NAMALWA (cell line): ENCODE data around the gene MACROH2A1.

Experiments used
- DNase-seq: peaks from one replicate; pipeline ENCODE4 v3.0.0-alpha.2; 2015; ENCODE audit warnings: low spot score

Gene MACROH2A1

DNA sequence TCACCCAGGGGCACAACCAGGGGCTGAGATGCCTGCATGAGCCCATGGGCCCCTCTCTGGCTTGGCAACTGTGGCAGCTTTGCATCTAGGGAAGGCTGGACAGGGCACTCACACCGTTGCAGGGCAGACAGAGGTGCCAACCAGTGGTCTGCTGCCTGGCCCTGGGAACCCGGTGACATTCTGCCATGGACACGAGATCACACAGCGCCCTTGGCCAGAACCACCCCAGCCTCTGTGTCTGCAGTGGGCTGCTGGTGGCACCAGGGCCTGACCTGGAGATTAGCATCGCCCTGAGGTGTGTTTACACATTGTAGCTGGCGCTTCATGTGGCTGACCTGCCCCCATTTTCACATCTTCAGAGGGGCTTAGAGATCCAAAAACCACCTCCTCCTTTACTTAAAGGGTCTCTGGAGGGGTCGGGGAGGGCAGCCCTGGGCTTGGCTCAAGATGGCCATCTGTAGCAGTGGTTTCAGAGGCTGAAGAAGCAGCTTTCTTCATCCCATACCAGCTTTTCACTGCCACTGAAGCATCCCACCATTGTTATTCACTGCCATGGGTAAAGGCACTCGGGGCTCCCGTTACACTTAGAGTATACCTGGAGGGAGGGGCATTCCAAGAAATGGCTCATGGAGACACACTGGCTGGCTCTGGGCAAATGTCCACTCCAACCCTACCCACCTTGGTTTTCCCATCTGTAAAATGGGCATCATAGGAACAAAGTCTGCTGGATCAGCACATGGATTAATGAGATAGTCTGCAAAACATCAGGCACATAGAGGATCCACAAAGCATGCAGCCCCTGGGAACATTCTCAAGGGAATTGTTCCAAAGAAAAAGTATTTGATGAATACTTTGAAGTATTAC is 36.7 kb upstream of the MACROH2A1 start:
- no peak for DNase-seq

DNA sequence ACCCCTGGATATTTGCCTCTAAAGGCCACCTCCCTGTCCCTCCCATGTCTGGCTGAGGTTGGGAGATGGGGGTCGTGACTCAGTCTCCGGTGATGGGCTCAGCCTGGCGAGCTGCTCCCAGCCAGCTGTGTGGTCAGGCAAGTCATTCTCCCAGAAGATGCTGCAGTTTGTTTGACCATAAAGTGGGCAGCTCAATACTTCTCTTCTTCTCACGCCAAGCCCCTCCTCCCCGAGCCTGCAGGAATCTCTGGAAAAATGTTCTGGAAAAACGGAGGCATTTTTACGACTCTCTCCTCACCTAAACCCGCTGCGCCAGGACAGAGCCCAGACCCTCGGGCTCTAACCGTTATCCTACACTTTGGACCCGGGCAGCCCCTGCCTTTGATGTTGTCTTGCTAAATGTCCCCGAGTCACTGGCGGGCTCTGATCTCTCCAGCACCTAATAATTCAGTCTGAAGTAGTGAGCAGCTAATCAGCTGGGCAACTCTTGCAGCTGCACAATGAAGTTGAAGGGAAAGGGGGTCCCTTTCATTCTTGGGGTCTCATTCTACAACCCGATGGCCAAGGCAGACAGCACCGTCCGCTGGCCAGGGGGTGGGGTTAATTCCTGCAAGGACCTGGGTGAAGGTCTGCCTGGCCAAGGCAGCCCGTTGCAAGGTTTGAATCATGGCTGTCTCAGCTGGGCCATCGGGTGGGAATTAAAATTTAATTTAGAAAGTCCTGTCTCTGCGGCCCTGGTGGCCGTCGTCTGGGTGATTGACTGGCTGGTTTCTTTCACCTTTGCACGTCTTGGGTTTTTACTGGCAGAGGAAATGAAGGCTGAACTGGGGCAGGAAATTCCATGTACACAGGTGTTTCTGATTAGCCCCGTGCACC is 35.8 kb upstream of the MACROH2A1 start:
- DNase-seq = no peak

DNA sequence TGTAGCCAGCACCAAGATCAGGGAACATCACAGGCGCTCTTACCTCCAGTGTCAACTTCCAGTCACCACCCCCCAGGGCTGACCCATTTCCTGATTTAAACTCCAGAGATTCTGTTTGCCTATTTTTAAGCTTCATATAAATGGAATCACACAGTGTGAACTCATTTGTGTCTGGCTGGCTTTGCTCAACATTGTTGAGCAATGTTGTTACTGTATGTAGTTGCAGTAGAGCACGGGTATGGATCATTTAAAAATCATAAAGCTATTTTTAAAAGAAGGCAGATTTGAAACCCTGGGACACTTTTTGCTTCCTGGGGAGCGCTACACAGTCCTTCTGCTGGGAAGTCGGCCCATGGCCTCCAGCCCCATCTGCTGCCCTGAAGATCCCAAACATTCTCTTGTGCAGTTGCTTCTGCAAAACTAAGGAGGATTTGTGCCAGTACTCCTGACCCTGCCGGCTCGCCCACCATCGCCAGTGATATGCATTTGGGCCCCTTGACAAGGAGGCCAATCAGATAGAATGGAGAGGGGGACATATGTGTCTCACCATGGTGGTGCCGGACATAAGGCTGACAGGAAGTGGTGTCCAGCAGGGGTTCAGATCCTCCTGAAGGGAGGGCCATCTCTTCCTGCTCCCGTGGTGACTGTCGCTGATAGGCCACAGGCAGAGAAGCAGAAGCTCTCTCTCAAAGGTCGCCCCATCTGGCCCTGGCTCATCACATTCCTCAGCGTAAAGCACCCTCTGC is 34.8 kb upstream of the MACROH2A1 start:
- DNase-seq = no peak

DNA sequence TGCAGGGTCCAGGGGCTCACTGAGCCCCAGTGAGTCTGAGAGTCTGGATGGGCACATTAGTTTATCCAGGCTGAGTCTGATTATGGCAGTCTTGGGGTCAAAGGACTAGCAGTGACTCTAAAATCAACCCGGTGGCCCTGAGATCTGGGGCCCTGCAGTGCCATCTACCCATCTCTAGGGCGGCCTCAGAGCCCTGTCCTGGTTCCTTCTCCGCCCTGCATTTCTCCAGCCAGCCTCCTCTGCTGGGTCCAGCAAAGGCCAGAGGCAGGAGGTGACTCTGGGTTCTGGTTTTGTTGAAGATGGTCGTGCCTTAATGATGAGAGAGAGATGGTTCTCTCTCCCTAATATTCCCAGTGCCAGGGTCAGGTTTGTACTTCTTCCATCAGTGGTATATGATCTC is 33.1 kb upstream of the MACROH2A1 start:
- DNase-seq = peak; percentile 11

DNA sequence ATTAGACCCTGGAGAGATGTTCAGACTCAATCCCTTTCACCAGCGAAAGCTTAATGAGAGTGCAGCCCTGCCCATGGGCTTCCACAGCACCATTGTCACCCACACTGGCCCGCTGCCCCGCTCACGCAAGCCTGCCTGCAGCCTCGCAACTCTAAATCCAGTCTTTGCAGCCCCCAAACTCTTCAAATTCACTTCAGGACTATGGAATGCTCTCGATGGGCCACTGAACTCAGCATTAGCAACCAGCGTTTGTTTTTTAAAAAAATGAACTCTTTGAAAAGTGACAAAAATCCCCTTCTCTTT is 31.1 kb upstream of the MACROH2A1 start:
- no peak for DNase-seq

DNA sequence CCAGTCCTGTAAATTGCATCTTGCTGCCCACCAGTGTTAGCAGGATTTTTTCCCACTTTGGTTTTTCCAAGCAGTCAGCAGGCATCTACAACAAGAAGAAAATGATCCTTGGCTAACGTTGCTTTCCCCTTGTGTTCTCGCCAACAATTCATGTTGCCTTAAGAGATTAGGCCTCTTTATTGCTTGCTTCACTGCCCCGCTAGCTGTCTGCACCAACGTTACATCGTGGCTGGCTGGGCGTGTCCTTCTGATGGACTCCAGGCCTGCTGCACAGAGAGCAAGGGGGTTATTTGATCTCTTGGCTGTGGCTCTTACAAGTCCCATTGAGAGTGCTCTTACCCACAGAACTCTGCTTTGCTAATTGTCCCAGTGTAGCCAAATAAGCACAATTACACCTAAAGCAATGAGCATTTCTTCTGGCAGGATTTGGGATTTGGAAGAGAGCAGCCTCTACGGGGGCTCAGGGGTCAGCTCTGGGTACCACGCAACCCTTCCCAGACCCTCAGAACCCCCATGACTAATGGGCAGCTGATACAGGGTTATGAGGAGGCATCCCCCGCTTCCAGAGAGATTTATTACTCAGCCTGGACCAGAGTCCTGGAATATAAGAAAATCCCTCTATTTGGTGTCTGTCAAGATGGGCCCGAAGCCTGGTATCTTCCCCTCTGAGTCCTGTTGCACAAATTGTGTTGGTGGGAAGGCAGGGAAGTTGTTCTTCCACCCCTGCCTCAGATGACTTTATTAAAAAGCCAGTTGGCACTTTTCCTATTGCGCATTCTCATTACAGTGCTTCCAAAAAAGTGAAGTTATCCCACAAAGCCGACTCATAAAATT is 30.5 kb upstream of the MACROH2A1 start:
- DNase-seq = no peak

DNA sequence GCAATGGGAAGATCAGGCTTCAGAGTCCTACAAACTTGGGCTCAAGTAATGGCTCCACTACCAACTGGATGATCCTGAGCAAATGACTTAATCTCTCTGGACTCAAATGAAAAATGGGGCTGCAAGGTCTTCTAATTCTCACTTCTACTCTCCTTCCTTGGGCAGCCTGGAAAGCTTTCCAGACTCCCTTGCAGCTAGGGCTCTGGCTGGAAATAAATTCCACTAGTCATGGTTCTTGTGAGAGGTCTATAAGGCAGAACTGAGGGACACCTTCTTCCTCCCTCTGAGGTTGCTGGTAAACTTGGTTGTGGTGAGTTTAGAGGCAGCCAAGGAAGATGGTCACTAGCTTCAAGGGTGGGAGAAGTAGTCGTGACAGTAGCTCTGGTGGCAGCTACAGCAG is 29.6 kb upstream of the MACROH2A1 start:
- DNase-seq = no peak

DNA sequence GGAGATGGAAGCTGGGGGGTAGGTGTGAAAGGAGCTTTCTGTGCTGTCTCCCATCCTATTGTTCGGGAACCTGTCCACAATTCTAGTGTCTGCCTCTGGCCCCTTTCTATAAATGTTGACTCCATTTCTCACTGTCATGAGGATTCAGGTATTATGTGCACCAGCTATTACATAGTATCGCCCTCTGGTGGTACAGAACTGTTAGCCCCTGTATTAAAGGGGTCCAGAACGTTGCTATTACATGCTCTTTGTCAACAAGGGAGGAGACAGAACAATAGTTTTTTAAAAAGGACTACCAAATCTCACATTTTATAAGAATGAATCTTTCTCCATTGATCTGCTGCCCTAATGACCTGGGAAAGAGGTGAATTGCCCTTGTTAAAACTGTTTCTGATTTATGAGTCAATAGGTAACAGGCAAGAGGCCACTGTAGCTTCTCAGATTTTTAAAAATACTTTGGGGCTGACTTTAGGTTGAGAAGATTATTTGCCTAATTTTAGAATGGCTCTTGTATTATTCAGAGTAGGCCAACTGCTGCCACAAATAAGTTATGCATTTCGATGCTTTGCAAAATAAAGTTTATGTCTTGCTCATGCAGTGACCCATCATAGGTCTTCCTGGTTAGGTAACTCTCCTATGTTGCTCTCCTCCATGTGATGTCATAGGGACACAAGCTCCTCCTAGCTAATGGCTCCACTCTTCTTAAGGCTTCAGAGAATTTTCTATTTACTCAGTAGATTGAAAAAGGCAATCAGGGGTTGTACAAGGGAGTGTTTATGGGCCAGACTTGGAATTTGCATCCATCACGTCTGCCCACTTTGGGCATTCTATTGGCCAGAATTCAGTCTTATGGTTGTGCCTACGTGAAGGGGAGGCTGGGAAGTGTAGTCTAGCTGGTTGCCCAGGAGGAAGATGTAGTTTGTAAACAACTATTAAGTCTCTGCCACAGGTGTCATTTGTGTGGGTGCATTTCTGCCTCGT is 27.4 kb upstream of the MACROH2A1 start:
- peak; percentile 80 for DNase-seq

DNA sequence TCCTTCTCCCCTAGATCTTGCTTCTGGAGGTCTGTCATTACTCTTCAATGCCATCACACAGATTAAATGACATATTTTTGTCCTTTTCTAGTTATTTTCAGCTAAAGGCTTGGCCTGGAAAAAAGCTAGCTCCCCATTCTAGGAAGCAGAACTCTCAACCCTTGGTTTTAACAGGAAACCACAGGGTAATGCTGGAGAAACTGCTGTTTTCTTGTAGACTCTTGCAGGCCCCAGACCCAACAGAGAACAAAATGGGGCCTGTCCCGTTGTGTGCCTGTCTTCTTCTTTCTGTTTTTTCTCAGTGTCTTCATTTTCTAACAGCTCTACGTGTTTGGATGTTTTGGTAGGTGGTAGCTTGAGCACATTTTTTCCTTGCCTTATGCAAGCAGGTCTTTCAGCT is 26.6 kb upstream of the MACROH2A1 start:
- DNase-seq = no peak

DNA sequence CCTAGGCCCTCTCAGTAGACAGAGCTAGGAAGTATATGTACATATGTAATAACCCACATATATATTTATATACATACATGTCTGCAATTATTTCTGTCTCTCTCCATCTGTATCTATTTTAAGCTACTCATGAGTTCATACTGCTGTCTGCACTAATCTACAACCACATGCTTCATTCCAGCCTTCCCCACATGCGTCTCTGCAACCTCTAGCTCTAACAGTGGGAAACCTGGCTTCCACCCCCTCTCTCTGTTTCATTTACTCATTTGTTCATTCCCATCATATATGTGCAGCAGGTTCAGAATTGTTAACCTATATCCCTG is 24.8 kb upstream of the MACROH2A1 start:
- no peak for DNase-seq

DNA sequence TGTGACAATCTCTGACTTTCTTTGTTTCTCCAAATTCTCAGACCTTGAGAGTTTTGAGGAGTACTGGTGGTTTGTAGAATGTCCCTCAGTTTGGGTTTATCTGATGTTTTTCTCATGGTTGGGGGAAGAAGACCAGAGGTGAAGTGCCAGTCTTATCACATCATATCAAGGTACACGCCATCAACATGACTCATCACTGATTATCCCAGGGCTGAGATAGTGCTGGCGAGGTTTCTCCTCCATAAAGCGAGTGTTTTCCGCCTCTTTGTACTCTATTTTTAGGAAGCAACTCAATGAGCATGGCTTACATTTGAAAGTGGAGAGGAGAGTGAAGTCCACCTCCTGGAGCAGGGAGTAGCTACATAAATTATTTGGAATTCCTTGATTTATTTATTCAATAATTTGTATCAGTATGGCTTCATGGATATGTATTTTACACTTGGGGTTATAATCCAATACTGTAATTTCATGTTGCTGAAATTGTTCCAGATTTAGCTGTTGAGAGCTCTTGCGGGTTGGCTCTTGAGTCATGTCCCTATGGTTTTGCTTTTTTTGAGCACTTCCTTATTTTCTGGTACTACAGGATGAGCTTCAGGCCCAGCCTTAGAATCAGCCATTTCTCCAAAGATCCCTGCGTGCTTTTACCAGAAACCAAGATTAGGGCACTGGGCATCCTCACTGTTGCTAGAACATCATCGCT is 24.3 kb upstream of the MACROH2A1 start:
- no peak for DNase-seq

DNA sequence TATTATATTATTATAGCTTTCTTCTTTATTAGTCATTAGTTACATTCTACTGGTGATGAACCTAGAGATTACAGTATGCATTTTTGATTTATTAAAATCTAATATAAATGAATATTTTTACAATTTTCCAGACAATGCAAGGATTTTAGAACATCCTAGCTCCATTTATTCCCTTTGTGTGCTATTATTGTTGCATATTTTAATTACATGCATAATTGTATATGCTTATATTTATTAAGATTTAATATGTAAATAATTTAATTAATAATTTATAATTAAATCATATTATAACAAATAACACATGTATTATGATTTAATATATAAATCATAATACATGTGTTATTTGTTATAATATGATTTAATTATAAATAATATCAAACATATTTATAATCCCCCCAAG is 23.4 kb upstream of the MACROH2A1 start:
- no peak for DNase-seq

DNA sequence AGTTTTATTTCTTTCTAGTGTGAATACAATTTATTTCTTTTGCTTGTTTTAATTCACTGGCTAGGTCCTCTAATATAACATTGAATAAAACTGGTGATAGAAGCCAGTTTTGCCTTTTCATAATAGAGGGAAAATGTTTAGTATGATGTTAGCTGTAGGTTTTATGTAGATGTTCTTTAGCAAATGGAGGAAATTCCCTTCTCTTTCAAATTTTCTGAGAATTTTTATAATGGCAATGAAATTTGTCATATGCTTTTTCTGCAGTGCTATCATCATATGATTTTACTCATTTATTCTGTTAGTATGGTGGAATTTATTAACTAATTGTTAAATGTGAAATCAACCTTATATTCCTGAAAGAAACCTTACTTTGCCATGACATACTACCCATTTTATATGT is 18.1 kb upstream of the MACROH2A1 start:
- DNase-seq = no peak

DNA sequence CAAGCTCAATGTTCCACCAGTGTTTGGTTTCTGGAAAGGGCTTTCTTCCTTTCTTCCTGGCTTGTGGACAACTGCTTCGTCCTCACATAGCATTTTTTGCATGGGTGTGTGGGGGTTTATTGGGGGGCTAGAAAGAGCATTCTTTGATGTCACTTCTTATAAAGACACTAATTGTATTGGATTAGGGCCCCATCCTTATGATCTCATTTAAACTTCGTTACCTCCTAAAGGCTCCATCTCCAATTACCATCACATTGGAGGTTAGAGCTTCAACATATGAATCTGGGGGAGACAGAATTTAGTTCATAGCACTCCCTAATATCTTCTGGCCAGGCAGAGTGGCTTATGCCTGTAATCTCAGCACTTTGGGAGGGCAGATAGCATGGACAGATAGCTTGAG is 6.1 kb upstream of the MACROH2A1 start:
- DNase-seq = no peak

DNA sequence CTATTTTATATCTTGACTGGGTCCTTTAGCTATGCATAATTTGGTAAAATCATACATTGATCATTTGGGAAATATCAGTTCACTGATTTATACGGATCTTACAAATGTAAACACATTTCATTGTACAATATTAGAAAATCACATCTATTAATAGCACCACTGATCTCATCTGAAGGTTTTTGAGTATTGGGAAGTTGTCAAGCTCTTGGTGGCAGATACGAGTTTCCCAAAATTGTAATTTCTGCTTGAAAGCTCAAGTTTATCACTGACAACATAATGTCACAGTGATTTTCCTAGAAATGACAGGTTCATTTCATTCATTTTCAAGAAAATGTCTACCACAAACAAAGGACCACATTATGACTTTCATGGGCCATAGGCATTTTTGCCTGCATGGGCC is 3.0 kb upstream of the MACROH2A1 start:
- no peak for DNase-seq

DNA sequence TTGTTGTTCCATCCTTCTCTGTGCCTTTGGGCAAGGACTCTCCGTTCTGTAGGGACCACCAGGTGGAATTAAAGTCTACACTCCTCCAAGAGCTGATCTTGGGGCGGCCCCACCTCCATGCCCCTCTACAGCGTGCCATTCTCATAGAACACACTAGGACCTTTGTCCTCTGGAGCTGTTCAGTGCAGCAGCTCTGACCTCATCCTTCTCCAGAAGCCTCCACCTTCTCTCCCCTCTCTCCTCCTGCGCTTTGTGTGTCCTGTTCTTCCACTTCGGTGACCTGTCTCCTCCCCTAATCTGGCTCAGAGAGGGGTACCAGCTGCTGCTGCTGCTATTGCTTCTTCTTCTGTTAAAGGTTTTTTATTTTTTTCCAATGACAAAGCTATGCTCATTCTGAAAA is 1.8 kb upstream of the MACROH2A1 start:
- DNase-seq = no peak

DNA sequence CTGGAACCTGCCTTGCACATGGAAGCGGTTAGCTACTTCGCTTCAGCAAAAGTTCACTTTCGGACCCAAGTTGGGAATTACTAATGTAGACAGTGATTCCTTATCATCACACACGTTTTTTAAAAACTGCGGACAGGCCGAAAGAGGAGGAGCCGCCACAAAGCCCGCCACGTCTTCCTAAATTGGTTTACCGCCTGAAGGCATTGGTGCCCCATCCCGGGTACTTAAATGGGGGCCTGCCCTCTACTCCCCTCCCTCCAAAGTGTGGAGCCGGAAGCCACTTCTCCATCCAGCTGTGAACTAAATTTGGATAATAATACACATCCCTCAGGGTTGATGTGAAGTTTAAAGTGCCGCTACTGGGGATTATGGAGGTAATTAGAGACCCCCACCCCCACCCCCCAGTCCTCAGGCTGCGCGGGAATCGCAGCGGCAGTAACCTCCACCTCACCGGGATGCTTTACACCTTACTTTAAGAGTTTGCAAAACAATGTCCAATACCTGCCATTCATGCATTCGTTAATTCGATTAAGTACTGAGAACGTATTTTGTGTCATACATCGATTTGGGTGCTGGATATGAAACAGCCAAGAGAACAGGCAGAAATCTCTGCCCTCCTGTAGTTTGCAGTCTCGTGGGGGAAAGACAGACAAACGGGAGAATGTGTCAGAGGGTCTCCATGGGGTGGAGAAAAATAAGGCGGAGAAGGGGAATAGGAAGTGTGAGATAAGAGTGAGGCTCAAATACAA is 937 bp upstream of the MACROH2A1 start:
- DNase-seq = no peak

DNA sequence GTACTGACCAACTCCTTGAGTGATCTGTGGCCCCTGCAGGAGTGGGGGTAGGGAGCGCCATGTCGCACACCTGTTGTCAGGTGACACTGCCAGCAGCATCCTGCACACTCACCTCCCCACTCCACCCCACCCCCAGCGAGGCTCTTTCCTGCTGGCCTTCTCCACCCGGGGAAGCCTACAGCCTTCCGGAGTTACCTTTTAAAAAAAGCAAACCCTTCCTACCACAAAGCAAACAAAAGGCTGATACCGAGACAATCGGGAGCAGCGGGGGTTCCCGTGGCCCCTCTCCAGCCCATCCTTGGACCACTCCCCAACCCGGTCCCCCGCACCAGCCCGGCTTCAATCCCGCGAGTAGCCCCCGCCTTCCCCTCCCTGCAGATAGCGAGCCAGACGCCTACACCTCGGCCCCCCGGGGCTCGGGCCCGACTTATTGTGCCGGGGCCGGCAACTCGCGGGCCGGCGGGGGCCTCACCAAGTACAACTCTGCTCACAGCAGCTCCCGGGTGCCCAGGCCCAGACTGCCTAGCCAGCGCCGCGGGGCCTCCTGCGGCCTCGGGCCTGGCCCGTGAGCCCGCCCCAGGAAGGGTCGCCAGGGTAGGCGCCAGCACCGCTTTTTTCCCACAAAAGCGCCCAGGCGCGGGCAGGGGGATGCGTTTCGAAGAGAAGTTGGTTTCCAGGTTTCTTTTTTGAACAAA is 724 bp downstream of the MACROH2A1 start:
- DNase-seq = peak; percentile 45

DNA sequence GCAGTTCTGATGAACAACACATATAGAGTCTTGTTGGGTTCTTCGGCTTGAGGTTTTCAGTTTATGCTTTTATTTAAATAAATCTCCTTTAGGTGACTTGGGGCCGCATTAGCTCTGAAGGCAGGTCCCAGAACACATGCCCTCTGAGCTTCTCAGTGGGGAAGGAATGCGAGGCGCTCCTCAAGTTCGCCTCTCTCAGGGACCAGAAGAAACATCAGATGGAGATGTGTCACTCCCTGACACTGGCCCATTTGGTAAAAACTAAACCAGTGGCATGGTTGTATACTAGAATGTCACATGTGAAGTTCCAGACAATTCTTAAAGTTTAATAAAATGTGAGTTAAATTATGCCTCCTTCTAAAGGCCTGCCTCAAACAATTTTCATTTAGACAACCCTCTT is 1.9 kb downstream of the MACROH2A1 start:
- no peak for DNase-seq
